ENCODE results near the gene FATE1.

FATE1 gene

DNA sequence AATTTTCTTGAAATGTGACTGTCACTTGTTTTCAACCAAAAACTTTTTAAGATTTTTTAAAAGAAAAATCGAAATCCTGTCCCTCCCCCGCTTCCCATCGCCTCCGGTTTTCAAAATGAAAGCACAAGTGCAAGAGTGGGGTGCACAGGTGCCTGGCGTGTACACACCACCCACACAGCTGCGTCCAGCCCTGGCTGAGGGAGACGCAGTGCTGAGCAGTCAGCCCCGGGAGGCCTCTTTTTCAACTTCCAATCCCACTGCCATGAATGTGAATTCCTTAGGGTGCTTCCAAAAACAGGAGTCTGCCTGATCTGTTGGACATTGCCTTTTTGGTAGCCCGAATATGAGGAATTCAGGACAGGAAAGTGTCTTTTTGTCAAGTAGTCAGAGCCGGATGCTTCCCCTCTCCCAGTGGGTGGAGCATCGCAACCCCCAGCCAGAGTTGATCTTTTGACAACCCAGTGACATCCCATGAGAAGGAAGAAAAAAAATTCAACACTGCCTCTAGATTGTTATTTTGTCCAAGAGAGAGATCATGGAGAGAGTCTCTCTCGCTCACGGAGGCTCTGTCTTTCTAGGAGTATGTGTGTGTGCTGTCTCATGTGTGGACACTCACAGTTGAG lies 11.7 kb upstream of the FATE1 start:
- DNase-seq: no peak

DNA sequence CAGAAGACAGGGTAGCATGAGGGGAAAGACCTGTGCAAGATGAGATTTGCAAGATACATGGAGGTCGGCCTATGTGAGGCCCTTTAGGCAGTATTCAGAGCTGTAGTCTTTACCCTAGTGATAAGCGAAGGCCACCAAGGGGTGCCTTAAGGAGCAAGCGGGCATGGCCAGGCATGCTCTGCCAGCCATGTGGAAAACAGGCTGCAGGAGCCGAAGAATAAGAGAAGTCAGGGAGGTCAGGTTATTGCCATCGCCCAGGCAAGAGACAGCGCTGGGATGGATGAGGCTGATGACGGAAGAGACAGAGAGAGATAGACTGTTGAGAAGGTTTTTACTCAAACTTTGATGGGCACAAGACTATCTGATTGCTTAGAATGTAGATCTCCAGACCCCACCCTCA lies 7.0 kb upstream of the FATE1 start:
- no peak for DNase-seq

DNA sequence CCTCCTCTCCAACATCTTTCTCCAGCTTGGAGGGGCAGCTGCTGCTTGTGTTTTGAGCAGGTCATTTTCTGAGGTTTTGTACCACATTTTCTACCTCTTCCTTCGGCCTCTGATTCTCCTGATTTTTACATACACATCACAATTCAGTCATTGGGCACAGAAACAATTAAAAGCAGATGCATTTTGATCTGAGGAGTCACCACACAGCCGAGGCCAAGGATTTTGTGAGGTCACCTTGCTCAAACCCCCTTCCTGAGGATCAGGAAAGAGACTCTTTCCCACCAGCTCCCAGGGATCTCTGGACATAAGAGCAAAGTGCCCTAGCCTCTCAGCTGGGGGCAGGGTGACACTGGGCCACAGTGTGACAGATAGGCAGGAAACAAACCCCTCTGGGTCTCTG lies 5.4 kb upstream of the FATE1 start:
- DNase-seq: no peak

DNA sequence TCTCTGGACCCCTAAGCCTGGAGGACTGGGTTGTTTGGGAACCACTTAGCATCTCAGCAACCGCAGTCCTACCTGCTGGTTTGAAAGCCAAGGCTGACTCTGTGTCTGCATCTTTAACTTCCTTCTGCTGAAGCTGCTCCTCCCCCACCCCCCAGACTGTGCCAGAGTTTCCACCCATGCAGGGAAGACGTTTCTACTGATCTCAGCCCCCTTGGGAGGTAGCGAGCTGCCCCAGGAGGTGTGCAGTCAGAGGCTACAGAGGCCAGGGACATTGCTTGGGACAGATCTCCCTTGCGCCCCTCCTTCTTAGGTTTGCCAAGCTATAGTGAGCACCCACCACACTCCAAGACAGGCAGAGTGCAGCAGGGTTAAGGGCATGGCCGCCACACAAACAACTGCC lies 4.7 kb upstream of the FATE1 start:
- no peak for DNase-seq

DNA sequence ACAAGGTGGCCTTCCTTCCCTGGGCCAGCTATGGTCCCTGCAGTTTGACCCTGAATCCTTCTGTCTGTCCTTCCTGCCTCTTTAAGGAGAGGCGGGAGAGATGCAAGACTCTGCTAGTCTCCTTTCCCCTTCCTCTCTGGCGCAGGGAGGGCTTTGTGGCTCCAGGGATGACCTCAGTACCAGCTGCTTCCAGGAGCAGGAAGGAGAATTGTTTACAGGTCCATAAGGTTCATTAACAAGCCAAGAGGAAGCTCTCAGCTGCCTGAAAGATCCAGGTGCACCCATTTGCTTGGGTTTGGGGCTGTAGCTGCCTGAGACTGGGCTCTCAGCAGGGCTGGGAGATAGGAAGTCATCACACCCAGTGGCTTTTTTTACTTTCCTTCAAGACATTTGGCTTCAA lies 4.0 kb upstream of the FATE1 start:
- no peak for DNase-seq

DNA sequence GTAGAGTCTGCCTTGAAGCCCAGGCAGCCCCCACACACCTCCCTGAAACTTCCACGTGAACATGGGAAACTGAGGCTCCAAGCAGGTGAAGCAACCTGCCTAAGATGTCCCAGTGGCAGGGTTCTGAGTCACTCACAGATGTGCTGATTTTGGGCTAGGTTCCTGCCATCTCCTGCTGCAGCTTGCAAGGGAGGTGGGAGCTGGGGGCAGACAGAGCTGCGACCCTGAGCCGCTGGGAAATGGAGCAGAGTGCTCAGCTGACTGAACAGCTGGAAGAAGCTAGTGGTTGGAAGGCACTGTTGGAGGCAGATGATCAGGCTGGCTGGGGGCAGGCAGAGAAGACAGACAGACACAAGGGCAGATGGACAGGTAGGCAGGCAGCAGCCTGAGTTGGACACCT lies 3.6 kb upstream of the FATE1 start:
- no peak for DNase-seq

DNA sequence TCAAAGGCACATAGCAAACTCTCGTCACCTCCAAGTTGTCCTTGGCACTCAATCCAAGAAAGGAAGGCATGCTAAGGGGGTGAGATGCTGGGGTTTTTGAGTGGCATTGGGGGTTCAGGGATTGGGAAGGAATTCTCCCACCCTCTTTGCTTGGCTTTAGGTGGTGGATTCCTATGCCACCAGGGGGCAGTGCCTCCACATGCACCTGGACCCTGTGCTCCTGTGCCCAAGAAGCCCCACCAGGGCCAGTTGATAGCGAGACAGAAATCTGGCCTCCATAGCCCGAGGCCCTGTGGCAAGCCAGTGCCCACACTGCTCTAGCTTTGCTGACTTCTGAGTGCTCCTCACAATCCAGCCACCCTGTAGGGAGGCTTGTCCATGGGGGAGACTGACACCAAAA lies 2.0 kb upstream of the FATE1 start:
- DNase-seq: no peak

DNA sequence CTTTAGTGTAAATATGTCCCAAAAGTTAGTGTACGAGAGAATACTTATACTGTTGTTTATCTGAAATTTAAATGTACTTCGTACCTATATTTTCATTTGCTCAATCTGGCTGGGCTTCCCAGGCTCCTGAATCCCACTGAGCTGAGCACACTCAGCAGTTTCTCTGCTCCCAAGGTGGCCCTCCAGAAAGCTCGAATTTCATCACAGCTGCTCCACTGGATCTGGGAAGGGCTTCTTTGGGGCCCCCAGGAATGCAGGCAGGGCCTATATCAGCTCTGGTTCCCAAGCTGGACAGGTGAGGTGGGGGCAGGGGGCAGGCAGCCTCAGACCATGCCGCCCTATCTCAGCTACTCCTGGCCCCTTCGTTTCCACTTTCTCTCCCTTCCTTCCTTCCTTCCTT lies 1.5 kb upstream of the FATE1 start:
- DNase-seq: no peak

DNA sequence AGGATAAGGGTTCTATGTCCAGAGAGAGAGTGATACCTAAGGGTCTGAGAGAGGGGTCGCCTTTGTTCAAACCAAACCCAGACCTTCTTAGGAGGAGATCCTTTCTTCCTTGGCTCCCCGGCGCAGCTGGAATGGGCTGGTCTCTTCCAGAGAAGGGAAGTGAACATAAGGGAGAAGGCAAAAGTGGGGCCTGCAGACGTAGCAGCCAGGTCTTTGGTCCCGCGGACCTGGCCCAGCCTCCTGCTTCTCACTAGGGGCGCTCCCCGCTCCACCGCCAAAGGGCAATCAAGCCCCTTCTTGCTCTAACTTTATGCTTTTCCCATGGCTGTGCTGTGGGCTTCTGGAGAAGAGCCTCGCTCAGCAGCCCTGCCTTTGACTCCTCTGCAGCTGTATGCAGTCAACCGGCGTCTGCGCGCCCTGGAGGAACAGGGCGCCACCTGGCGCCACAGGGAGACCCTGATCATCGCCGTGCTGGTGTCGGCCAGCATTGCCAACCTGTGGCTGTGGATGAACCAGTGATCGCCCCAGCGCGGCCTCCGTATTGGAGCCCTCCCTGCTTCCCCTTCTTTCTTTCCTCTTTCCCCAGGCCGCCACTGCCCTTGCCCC lies 6.5 kb downstream of the FATE1 start:
- DNase-seq: no peak

DNA sequence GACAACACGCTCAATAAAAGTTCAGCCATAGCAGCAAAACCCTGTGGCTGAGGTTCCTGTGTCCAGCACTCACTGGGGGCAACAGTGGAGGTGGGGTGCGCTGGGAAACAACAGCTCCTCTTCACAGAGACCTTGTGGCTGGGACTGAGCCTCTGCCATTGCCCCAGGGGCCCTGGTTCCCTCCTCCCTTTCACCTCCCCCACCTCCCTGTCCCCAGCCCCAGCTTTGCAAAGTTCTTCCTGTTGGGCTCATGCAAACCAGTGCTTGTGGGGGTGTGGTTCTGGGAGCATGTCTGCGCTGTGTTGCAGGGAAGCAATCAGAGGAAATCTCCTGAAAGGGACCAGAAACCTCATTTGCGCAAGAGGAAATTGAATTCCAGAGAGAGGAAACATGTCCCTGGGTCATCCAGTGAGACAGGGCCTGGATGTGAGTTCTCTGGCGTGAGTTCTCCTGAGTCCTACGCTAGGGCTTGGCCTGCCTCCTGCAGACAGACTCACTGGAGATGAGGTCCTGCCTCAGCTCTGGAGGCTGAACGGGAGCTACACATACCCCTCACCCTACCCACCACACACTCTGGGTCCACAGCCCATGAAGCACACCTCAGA lies 7.4 kb downstream of the FATE1 start:
- no peak for DNase-seq

DNA sequence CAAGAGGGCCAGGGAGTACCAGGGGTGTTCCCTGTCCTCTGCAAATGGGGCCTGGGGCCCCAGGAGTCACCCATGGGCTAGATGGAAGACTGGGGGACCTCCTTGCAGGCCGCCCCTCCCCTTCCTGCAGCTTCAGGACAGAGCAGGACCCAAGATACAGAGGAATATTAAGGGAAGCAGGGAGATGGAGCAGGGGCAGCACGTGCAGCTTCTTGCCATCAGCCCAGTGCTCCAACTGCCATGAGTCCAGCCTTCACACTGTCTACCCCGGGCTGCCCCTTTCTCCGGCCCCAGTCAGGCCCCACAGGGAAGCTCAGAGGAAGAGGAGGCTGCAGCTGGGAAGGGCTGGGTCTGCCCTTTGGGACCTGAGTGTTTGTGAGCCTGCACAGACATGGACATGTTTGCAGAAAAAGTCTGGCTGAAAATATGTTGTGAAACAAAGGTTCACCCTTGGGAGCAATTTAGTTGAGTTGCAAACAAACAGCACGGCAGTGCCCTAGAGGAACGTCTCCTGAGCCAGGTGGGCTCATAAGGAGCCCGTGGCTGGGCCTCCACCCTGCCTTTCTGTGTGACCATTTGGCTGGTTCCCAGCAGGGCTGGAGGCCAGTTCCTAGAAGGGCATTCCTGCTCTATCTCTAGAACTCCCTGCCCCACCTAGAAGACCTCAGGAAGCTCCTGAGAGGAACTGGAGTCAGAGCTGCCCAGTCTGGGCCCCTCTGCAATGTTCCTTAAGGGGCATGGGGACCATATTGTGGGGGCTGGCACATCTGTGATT lies 8.9 kb downstream of the FATE1 start:
- DNase-seq: no peak

DNA sequence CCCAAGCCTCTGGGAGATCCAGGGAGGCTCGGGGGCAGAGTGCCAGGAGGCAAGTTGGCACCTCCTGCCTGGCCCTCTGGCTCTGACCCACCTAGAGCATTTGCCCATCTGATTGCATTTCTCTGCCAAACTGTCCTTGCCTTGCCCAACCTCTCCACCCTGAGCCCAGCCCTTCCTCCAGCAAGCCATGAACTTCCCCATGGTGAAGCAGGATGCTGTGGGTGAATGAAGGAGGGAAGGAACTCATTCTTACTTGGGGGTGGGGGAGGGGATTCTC lies 9.4 kb downstream of the FATE1 start:
- no peak for DNase-seq

DNA sequence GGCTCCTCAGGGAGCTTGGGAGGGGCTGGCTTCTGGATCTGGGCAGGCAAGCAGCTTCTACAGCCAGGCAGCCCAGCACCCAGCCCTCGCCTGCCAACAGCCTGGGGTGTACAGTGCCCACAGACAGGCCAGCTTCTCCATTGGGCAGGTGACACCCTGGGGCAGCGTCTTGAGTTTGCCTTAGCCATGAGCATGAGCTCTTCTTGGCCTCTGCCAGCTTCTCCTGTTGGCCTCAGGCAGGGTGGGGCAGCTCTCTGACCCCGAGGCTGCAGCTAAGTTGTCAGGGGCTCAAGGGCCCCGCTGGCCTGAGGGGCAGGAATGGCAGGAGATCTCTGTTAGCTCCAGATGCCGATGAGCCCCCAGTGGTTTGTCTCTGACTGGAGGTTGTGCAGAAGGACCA lies 10.9 kb downstream of the FATE1 start:
- DNase-seq: no peak

DNA sequence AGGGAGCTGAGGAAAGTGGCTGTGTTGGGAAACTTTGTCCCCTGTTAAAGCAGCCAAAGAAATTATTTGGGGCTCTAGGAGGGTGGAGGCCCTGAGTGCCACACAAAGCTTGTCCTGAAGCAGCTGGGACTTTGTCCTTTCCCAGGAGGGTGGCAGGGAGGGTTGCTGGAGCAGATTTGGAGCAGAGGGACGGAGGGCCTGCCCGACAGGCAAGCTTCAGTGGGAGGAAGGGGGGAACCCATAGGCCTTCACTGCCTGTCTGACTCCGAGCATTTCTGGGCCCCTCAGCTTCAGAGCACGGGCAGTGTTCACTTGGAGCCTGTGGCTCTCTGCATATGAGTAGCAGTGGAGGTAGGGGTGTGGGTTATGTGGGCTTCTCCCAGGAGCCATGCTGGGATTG lies 11.5 kb downstream of the FATE1 start:
- no peak for DNase-seq

DNA sequence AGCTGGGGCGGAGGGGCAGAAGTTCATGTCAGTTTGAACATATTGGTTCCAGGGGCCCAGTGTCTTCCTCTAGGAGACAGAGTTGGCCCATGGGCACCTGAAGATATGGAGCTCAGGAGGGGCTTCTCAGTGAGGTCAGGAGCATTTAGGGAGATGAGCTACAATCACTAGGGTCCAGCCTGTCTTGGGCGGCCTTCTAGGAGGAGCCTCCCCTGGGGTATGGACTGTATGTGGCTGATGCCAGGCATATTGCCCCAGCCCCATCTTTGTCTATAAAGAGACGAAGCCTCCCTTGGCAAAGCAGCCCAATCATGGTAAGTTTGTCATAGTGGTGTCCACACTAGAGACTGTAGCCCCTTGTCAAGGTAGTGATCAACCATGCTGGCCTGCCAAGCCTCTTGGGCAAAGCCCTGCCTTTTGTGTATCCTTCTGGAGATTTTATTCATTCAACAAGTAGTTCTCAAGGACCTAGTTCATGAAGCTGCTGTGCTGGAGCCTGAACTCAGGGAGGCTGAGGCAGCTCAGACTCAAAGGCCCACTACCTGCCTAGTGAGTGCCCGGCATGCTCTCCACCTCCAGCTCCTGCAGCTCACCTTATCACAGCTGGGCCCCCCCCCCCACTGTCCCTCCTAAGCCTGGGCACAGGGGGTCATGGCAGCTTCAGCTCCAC lies 13.4 kb downstream of the FATE1 start:
- no peak for DNase-seq

DNA sequence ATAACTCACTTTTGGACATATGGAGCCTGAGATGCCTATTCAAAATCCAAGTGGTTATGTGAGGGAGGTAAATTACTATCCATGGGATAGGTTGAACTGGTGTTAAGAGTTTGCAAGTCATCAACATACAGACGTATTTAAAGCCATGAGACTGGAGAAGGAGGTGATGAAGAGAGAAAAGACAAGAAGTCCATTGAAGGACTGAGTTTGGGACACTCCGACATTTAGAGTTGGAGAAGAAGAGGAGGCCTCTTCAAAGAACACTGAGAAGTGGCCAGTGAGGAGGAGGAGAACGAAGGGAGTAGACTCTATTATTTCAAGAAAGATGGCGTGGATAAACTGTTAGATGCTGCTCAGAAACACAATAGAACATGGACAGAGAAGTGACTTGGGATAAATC lies 18.6 kb downstream of the FATE1 start, which contains the start of gene CNGA2:
TSS of gene CNGA2 (plus strand) at position 301 of the 400 bp plus-strand sequence. CDS start 3,738 bp downstream, outside the sequence.
- no peak for DNase-seq

DNA sequence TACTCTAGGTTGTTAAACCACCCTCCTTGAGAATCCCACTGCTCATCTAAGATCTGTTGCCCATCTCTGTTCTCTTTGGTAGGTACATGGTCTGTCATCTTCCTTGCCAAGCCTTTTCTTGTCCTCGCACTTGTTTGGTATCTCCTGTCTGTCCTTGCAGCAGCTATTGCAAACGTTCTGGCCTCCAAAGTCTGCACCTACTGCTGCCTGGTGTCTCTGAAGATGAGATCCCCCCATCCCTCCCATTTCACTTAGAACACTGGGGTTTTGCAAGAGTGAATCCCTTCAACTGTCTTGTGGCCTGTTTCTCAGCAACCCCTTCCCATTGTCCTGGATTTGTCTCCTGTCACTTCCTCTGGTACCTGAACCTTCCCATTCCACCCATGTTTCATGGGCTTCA lies 19.4 kb downstream of the FATE1 start:
- DNase-seq: no peak

DNA sequence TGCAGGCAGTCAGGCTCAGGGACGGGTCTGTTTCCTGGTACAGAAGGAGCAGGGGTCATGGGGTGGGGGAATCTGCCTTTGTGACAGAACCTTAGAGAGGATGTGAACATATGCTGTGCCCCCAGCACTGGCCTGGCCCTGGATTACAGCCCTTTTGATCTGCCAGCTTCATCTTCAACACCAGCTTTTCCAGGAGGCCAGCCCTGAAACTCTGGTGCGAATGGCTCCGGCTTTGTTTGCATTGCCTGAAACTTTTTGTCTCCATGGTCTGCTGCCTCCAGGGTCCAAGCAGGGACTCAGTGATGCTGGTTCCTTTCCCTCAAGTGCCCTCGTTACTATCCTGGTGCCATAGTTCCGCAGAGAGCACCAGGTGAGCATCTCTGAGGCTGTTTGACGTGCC lies 20.9 kb downstream of the FATE1 start:
- DNase-seq: no peak

DNA sequence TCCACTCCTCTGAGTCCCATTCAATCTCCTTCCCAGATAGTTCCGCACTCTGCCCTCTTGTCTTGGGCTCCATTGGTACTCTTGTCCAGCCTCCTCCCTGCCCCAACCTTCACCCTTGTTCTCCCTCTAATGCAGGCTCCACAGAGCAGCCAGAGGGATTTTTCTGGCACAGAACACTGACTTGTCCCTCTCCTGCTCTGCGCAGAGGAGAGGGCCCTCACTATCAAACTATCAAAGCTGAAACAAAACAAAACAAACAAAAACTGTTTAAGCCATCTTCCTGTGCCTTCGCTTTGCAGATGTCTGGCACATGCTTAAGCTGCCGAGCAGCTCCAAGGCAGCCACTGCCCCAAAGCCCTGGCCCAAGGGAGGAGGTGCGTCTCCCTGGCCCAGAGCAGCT lies 21.7 kb downstream of the FATE1 start:
- DNase-seq: no peak

DNA sequence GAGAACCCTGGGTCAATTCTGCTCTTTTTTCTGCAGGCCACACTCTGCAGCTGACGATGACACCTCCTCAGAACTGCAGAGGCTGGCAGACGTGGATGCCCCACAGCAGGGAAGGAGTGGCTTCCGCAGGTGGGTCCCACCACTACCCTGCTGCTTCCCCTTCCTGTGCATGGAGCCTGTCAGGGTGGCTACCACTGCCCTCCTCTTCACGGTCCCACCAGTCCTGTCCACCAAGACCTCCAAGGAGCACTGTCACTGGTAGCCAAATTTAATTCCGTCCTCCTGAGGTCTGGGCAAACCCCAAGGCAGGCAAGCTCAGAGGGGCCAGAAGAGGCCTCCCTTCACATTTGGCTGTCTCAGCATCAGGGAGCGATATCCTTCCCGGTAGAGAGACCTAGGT lies 22.9 kb downstream of the FATE1 start:
- DNase-seq: no peak

DNA sequence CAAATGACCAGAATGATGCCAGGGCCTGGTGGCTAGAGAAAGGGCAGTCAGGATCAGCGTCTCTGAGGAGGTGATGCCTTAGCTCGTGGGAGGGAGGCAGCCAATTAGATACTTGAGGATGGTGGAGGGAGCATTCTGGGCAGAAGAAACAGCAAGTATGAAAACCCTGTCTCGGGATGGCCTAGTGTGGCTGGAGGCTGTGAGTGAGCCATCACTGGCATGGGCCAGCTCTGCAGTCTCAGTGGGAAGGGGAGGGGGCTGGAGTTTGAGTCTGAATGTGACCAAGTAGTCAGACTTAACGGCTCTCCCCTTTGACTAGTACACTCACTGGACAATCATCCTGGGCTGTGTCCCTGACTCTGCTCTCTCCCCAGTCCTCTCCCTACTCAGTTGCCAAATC lies 25.8 kb downstream of the FATE1 start:
- DNase-seq: no peak

DNA sequence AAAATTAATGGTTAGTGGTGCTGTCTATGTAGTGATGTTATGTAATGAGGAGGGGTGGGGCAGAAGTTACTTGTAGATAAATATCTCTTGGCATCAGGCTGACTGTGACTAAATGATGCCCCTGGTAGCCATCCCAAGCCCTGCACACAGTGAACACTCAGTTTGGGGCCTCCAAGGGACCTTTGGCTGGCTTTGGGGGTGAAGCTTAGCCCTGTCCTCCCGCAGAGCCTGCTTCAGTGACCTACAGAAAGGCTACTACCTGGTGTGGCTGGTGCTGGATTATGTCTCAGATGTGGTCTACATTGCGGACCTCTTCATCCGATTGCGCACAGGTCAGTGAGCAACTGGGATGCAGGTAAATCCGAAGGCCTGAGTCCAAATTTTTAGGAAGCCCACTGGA lies 26.5 kb downstream of the FATE1 start:
- DNase-seq: no peak

DNA sequence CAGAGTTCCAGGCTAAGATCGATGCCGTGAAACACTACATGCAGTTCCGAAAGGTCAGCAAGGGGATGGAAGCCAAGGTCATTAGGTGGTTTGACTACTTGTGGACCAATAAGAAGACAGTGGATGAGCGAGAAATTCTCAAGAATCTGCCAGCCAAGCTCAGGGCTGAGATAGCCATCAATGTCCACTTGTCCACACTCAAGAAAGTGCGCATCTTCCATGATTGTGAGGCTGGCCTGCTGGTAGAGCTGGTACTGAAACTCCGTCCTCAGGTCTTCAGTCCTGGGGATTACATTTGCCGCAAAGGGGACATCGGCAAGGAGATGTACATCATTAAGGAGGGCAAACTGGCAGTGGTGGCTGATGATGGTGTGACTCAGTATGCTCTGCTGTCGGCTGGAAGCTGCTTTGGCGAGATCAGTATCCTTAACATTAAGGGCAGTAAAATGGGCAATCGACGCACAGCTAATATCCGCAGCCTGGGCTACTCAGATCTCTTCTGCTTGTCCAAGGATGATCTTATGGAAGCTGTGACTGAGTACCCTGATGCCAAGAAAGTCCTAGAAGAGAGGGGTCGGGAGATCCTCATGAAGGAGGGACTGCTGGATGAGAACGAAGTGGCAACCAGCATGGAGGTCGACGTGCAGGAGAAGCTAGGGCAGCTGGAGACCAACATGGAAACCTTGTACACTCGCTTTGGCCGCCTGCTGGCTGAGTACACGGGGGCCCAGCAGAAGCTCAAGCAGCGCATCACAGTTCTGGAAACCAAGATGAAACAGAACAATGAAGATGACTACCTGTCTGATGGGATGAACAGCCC lies 28.0 kb downstream of the FATE1 start:
- no peak for DNase-seq
